Activated naive CD4-positive, alpha-beta T cell treated with anti-CD3 and anti-CD28 coated beads, Interleukin-2, amount 10 ng/mL, durations not matched to agents 7 days and 5 days (primary cell): ENCODE data around the gene ZNF281.
"Not testable (repeated sequence)": the region's sequence is repeated elsewhere in the genome, so short reads cannot be mapped to it uniquely, and the experiment has no call there.

ENCODE experiments used
- CTCF ChIA-PET: fragments of 350-600 bp; sonication (Branson Sonifier 250); formaldehyde crosslinking; loops from one replicate; lab custom pipeline; 2021; ENCODE audit warnings: antibody characterized with exemption; lab: Charles Lee
- DNase-seq: peaks from one replicate; pipeline ENCODE4 v3.0.0-alpha.2; 2020
- H3K27ac Mint-ChIP-seq: one replicate; pipeline ENCODE4 v1.8.0; 2021; ENCODE audit warnings: mild to moderate bottlenecking, moderate library complexity, mixed read lengths
- H3K27me3 Mint-ChIP-seq: one replicate; pipeline ENCODE4 v1.8.0; 2021; ENCODE audit warnings: mild to moderate bottlenecking, mixed read lengths
- H3K36me3 Mint-ChIP-seq: one replicate; pipeline ENCODE4 v1.8.0; 2021; ENCODE audit warnings: mixed read lengths
- H3K4me1 Mint-ChIP-seq: one replicate; pipeline ENCODE4 v1.8.0; 2021; ENCODE audit warnings: mixed read lengths
- H3K4me3 Mint-ChIP-seq: one replicate; pipeline ENCODE4 v1.8.0; 2021; ENCODE audit warnings: mild to moderate bottlenecking, moderate library complexity, mixed read lengths
- H3K9me3 Mint-ChIP-seq: one replicate; pipeline ENCODE4 v1.8.0; 2021; ENCODE audit warnings: mixed read lengths

The ZNF281 gene

GRCh38 chr1:200409761-200410565 is at the start of gene ZNF281:
Gene ZNF281 (minus strand): TSS chr1:200410036. CDS start chr1:200409705, 331 bp downstream.
- DNase-seq, result peak; percentile 97
- peaks cover 38% of the 10 kb centered on the region for H3K36me3 Mint-ChIP-seq
- H3K4me3 Mint-ChIP-seq, result peak within 1 kb of the TSS; percentile 93
- peaks cover 50% of the 10 kb centered on the region for H3K4me1 Mint-ChIP-seq
- CTCF ChIA-PET, result no interaction called here
- peak within 1 kb of the TSS; percentile 91 for H3K27ac Mint-ChIP-seq
- H3K27me3 Mint-ChIP-seq, result peaks cover 22% of the 10 kb centered on the region
- peaks cover 3% of the 10 kb centered on the region for H3K9me3 Mint-ChIP-seq

- Mint-ChIP-seq H3K27ac (no peak overlapping the region), H3K27me3 (no peaks in the 10 kb centered on the region), H3K4me1 (no peaks in the 10 kb centered on the region), H3K36me3 (no peaks in the 10 kb centered on the region), H3K4me3 (no peak overlapping the region), H3K9me3 (no peaks in the 10 kb centered on the region)
- CTCF ChIA-PET, result no interaction called here
- no peak for DNase-seq
These were observed 48.9 kb upstream of the ZNF281 start for GRCh38 chr1:200458780-200459179.

GRCh38 chr1:200457810-200458209 is 48.0 kb upstream of the ZNF281 start:
- Mint-ChIP-seq H3K27ac (no peak overlapping the region), H3K4me1 (no peaks in the 10 kb centered on the region), H3K4me3 (no peak overlapping the region), H3K9me3 (no peaks in the 10 kb centered on the region), H3K27me3 (no peaks in the 10 kb centered on the region), H3K36me3 (no peaks in the 10 kb centered on the region)
- DNase-seq, result no peak
- CTCF ChIA-PET, result no interaction called here

GRCh38 chr1:200454425-200454824 is 44.6 kb upstream of the ZNF281 start:
- Mint-ChIP-seq H3K4me3 (no peak overlapping the region), H3K9me3 (no peaks in the 10 kb centered on the region), H3K27me3 (no peaks in the 10 kb centered on the region), H3K27ac (no peak overlapping the region), H3K36me3 (no peaks in the 10 kb centered on the region), H3K4me1 (no peaks in the 10 kb centered on the region)
- DNase-seq, result no peak
- CTCF ChIA-PET, result no interaction called here

- Mint-ChIP-seq H3K4me1 (no peaks in the 10 kb centered on the region), H3K27me3 (no peaks in the 10 kb centered on the region), H3K27ac (no peak overlapping the region), H3K36me3 (no peaks in the 10 kb centered on the region), H3K9me3 (no peaks in the 10 kb centered on the region), H3K4me3 (no peak overlapping the region)
- DNase-seq, result no peak
- CTCF ChIA-PET, result no interaction called here
These were observed 43.7 kb upstream of the ZNF281 start for GRCh38 chr1:200453553-200453905.

GRCh38 chr1:200452850-200453552 is 43.2 kb upstream of the ZNF281 start:
- CTCF ChIA-PET, result no interaction called here
- DNase-seq, result no peak
- Mint-ChIP-seq H3K9me3 (no peaks in the 10 kb centered on the region), H3K27me3 (no peaks in the 10 kb centered on the region), H3K36me3 (no peaks in the 10 kb centered on the region), H3K4me3 (no peak overlapping the region), H3K27ac (no peak overlapping the region), H3K4me1 (peaks cover 5% of the 10 kb centered on the region)

- no peaks in the 10 kb centered on the region for H3K27me3 Mint-ChIP-seq
- no peak for DNase-seq
- H3K9me3 Mint-ChIP-seq, result no peaks in the 10 kb centered on the region
- no peak overlapping the region for H3K4me3 Mint-ChIP-seq
- no peaks in the 10 kb centered on the region for H3K36me3 Mint-ChIP-seq
- CTCF ChIA-PET, result no interaction called here
- no peak overlapping the region for H3K27ac Mint-ChIP-seq
- peaks cover 7% of the 10 kb centered on the region for H3K4me1 Mint-ChIP-seq
These were observed 38.4 kb upstream of the ZNF281 start for GRCh38 chr1:200448034-200448762.

GRCh38 chr1:200445213-200445612 is 35.4 kb upstream of the ZNF281 start:
- no peak for DNase-seq
- H3K36me3 Mint-ChIP-seq, result no peaks in the 10 kb centered on the region
- no peak overlapping the region for H3K27ac Mint-ChIP-seq
- peaks cover 7% of the 10 kb centered on the region for H3K4me1 Mint-ChIP-seq
- no peak overlapping the region for H3K4me3 Mint-ChIP-seq
- CTCF ChIA-PET, result no interaction called here
- H3K27me3 Mint-ChIP-seq, result no peaks in the 10 kb centered on the region
- H3K9me3 Mint-ChIP-seq, result no peaks in the 10 kb centered on the region

- no peaks in the 10 kb centered on the region for H3K9me3 Mint-ChIP-seq
- no peak overlapping the region for H3K4me3 Mint-ChIP-seq
- H3K27me3 Mint-ChIP-seq, result no peaks in the 10 kb centered on the region
- DNase-seq, result no peak
- H3K27ac Mint-ChIP-seq, result no peak overlapping the region
- H3K36me3 Mint-ChIP-seq, result no peaks in the 10 kb centered on the region
- peaks cover 7% of the 10 kb centered on the region for H3K4me1 Mint-ChIP-seq
- CTCF ChIA-PET, result no interaction called here
These were observed 34.6 kb upstream of the ZNF281 start for GRCh38 chr1:200444478-200444877.

GRCh38 chr1:200443860-200444259 is 34.0 kb upstream of the ZNF281 start:
- no peak overlapping the region for H3K27ac Mint-ChIP-seq
- peaks cover 10% of the 10 kb centered on the region for H3K4me1 Mint-ChIP-seq
- DNase-seq, result no peak
- CTCF ChIA-PET, result no interaction called here
- no peak overlapping the region for H3K4me3 Mint-ChIP-seq
- H3K9me3 Mint-ChIP-seq, result no peaks in the 10 kb centered on the region
- no peaks in the 10 kb centered on the region for H3K27me3 Mint-ChIP-seq
- H3K36me3 Mint-ChIP-seq, result no peaks in the 10 kb centered on the region

GRCh38 chr1:200442537-200443156 is 32.8 kb upstream of the ZNF281 start:
- H3K4me3 Mint-ChIP-seq, result no peak overlapping the region
- H3K4me1 Mint-ChIP-seq, result peaks cover 9% of the 10 kb centered on the region
- CTCF ChIA-PET, result no interaction called here
- H3K27me3 Mint-ChIP-seq, result no peaks in the 10 kb centered on the region
- no peaks in the 10 kb centered on the region for H3K9me3 Mint-ChIP-seq
- H3K27ac Mint-ChIP-seq, result no peak overlapping the region
- no peaks in the 10 kb centered on the region for H3K36me3 Mint-ChIP-seq
- DNase-seq, result no peak

- no peak overlapping the region for H3K27ac Mint-ChIP-seq
- CTCF ChIA-PET, result no interaction called here
- no peak overlapping the region for H3K4me3 Mint-ChIP-seq
- no peaks in the 10 kb centered on the region for H3K36me3 Mint-ChIP-seq
- H3K4me1 Mint-ChIP-seq, result peaks cover 12% of the 10 kb centered on the region
- H3K27me3 Mint-ChIP-seq, result no peaks in the 10 kb centered on the region
- no peaks in the 10 kb centered on the region for H3K9me3 Mint-ChIP-seq
- no peak for DNase-seq
These were observed 32.2 kb upstream of the ZNF281 start for GRCh38 chr1:200442023-200442422.

GRCh38 chr1:200438911-200439310 is 29.1 kb upstream of the ZNF281 start:
- Mint-ChIP-seq H3K4me3 (no peak overlapping the region), H3K9me3 (no peaks in the 10 kb centered on the region), H3K27ac (no peak overlapping the region), H3K36me3 (no peaks in the 10 kb centered on the region), H3K27me3 (no peaks in the 10 kb centered on the region), H3K4me1 (peaks cover 12% of the 10 kb centered on the region)
- no peak for DNase-seq
- CTCF ChIA-PET, result no interaction called here

- not testable (repeated sequence) for H3K4me3 Mint-ChIP-seq, DNase-seq, H3K9me3 Mint-ChIP-seq, H3K27ac Mint-ChIP-seq, H3K27me3 Mint-ChIP-seq, H3K36me3 Mint-ChIP-seq
- CTCF ChIA-PET, result interaction anchor here (0.7 to 1.1 kb wide), 2 partner anchors 26 to 50 kb away, joined by 3 read pairs; no protein-coding TSS in a partner anchor
- peaks cover 12% of the 10 kb centered on the region for H3K4me1 Mint-ChIP-seq
These were observed 28.6 kb upstream of the ZNF281 start for GRCh38 chr1:200438413-200438812.
